GM19467 (cell line): Measurements from ENCODE around the gene PRDM10.

Source experiments
- ATAC-seq: cut with Tn5 transposase; IDR thresholded peaks from one replicate; pipeline ENCODE4 v1.9.1; 2021; ENCODE audit warnings: mild to moderate bottlenecking, moderate library complexity; ENCODE audit not compliant: unreplicated experiment

PRDM10 gene

GRCh38 chr11:130008326-130008725, 5.7 kb upstream of the PRDM10 start:
- no peak for ATAC-seq

- ATAC-seq, result no peak
Observed at GRCh38 chr11:130006929-130007328, 4.3 kb upstream of the PRDM10 start.

- ATAC-seq, result peak; percentile 19
Observed at GRCh38 chr11:130003717-130004001, 1.0 kb upstream of the PRDM10 start.

GRCh38 chr11:130002846-130003716, 446 bp upstream of the PRDM10 start:
- peak; percentile 78 for ATAC-seq

GRCh38 chr11:130001461-130002351, 929 bp downstream of the PRDM10 start:
- ATAC-seq, result peak; percentile 14

GRCh38 chr11:130000552-130001176, 2.0 kb downstream of the PRDM10 start:
- ATAC-seq, result no peak

GRCh38 chr11:129999407-129999806, 3.2 kb downstream of the PRDM10 start:
- ATAC-seq, result no peak

GRCh38 chr11:129998905-129999304, 3.7 kb downstream of the PRDM10 start:
- ATAC-seq, result no peak

GRCh38 chr11:129998107-129998506, 4.5 kb downstream of the PRDM10 start:
- no peak for ATAC-seq

- no peak for ATAC-seq
Observed at GRCh38 chr11:129997513-129997912, 5.1 kb downstream of the PRDM10 start.

- no peak for ATAC-seq
Observed at GRCh38 chr11:129996113-129996870, 6.3 kb downstream of the PRDM10 start.

GRCh38 chr11:129995163-129995562, 7.5 kb downstream of the PRDM10 start:
- ATAC-seq, result no peak

- ATAC-seq, result peak; percentile 68
Observed at GRCh38 chr11:129992161-129992944, 10.3 kb downstream of the PRDM10 start.

- no peak for ATAC-seq
Observed at GRCh38 chr11:129989149-129989813, 13.4 kb downstream of the PRDM10 start.

GRCh38 chr11:129987950-129988349, 14.7 kb downstream of the PRDM10 start:
- ATAC-seq, result no peak

- ATAC-seq, result no peak
Observed at GRCh38 chr11:129985823-129986222, 16.8 kb downstream of the PRDM10 start.

GRCh38 chr11:129980086-129980485, 22.5 kb downstream of the PRDM10 start:
- no peak for ATAC-seq

- ATAC-seq, result no peak
Observed at GRCh38 chr11:129979046-129979605, 23.5 kb downstream of the PRDM10 start.

- no peak for ATAC-seq
Observed at GRCh38 chr11:129978447-129978846, 24.2 kb downstream of the PRDM10 start.
